Measurements from ENCODE around the gene SLC4A4.

- TF ChIP-seq, protein P1, sequence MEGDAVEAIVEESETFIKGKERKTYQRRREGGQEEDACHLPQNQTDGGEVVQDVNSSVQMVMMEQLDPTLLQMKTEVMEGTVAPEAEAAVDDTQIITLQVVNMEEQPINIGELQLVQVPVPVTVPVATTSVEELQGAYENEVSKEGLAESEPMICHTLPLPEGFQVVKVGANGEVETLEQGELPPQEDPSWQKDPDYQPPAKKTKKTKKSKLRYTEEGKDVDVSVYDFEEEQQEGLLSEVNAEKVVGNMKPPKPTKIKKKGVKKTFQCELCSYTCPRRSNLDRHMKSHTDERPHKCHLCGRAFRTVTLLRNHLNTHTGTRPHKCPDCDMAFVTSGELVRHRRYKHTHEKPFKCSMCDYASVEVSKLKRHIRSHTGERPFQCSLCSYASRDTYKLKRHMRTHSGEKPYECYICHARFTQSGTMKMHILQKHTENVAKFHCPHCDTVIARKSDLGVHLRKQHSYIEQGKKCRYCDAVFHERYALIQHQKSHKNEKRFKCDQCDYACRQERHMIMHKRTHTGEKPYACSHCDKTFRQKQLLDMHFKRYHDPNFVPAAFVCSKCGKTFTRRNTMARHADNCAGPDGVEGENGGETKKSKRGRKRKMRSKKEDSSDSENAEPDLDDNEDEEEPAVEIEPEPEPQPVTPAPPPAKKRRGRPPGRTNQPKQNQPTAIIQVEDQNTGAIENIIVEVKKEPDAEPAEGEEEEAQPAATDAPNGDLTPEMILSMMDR (IDR thresholded peaks at IDR 0.05): no peak
- TF ChIP-seq POLR2AphosphoS5 (IDR thresholded peaks at IDR 0.05; ENCODE audit: insufficient read depth in 1 of 2, low read depth in 1 of 2) (no peak), POLR2A (IDR thresholded peaks at IDR 0.05) (no peak)
These were observed 245.8 kb downstream of the SLC4A4 start for GRCh38 chr4:71584585-71584984.

Data from vagina (tissue), 2 donors.